Astrocyte of the cerebellum (primary cell): ENCODE data around the gene PERCC1.

ENCODE experiments used
- DNase-seq: peaks from one replicate; pipeline ENCODE4 v3.0.0-alpha.2; 2011; ENCODE audit warnings: low read depth
- H3K4me3 ChIP-seq: 2 replicates; pipeline ENCODE4 v1.5.1; 2011; ENCODE audit warnings: mild to moderate bottlenecking, low read depth, low read length, moderate library complexity
- in situ Hi-C: cut with HindIII; loops from 2 replicates; pipeline ENCODE4 v1.10.0; 2017; ENCODE audit warnings: low sequenced_read_pairs
- TF ChIP-seq, protein P1 (sequence below): IDR thresholded peaks from 2 replicates; pipeline ENCODE4 v1.5.1; 2012; ENCODE audit warnings: low read length, low read depth, moderate library complexity, mild to moderate bottlenecking; ENCODE audit errors: missing control alignments

Gene PERCC1

GRCh38 chr16:1453316-1453715, 22.4 kb downstream of the PERCC1 start:
- DNase-seq: no peak
- no peak overlapping the region for H3K4me3 ChIP-seq
- TF ChIP-seq, protein P1, sequence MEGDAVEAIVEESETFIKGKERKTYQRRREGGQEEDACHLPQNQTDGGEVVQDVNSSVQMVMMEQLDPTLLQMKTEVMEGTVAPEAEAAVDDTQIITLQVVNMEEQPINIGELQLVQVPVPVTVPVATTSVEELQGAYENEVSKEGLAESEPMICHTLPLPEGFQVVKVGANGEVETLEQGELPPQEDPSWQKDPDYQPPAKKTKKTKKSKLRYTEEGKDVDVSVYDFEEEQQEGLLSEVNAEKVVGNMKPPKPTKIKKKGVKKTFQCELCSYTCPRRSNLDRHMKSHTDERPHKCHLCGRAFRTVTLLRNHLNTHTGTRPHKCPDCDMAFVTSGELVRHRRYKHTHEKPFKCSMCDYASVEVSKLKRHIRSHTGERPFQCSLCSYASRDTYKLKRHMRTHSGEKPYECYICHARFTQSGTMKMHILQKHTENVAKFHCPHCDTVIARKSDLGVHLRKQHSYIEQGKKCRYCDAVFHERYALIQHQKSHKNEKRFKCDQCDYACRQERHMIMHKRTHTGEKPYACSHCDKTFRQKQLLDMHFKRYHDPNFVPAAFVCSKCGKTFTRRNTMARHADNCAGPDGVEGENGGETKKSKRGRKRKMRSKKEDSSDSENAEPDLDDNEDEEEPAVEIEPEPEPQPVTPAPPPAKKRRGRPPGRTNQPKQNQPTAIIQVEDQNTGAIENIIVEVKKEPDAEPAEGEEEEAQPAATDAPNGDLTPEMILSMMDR: no peak
- in situ Hi-C loops: no loop called here

DNA sequence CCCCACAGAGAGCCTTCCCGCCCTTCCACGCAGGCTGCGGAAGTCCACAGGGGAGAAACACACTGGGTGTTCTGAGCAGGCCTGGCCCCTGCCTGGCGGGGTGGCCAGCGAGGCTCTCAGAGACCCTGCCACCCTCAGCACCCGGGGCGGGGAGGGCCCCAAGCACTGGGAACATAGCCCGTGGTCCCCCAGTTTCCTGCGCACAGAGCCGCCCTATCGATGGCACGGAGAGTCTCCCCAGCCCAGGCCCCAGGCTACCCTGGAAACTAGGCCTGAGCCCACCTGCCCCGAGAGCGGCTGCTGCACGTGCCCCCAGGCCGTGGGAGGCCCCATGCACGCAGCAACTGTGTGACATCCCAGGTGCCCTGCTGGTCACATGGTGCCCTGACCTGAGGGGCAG, 23.7 kb downstream of the PERCC1 start:
- in situ Hi-C loops: no loop called here
- TF ChIP-seq, protein P1: no peak
- no peak for DNase-seq
- no peak overlapping the region for H3K4me3 ChIP-seq

- no peak for DNase-seq
- in situ Hi-C loops: no loop called here
- TF ChIP-seq, protein P1: no peak
- H3K4me3 ChIP-seq: no peak overlapping the region
These were observed 24.6 kb downstream of the PERCC1 start for GRCh38 chr16:1455190-1456171.

- in situ Hi-C loops: no loop called here
- TF ChIP-seq, protein P1: no peak
These were observed 26.1 kb downstream of the PERCC1 start for GRCh38 chr16:1456951-1457350.

DNA sequence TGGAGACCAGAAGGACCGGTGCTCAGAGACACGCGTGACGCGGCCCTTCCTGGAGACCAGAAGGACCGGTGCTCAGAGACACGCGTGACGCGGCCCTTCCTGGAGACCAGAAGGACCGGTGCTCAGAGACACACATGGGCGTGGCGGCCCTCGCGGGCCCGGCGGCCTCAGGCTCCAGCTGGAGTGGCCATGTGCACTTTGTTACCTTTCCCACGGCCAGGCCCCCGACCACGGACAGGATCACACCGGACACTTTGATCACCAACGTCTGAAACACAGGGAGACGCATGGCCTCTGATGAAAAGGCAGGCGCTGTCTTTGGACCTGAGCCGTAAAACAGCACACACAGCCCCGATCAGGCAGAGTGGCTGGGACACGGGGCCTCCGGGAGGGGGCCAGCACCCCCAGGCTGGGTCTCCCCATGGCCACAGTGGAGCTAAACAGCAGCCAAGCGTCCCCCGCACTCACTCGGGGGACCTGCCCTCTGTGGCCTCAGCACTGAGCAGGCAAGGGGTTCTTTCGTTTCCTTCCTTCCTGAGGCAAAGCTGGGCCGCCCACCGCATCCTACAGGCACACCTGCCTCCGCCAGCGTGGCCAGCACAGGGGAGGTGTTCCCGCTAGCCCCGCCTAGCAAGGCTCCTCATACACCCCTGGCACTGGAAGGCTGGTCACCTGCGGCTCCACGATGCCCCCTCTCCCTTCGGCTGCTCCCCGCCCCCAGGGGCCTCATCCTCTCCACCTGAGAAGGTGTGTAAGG, 26.8 kb downstream of the PERCC1 start:
- no peak for DNase-seq
- in situ Hi-C loops: no loop called here
- H3K4me3 ChIP-seq: no peak overlapping the region
- TF ChIP-seq, protein P1: no peak

More at GRCh38 chr16:1456951-1457350, 26.1 kb downstream of the PERCC1 start:
- no peak for DNase-seq
- H3K4me3 ChIP-seq: no peak overlapping the region

DNA sequence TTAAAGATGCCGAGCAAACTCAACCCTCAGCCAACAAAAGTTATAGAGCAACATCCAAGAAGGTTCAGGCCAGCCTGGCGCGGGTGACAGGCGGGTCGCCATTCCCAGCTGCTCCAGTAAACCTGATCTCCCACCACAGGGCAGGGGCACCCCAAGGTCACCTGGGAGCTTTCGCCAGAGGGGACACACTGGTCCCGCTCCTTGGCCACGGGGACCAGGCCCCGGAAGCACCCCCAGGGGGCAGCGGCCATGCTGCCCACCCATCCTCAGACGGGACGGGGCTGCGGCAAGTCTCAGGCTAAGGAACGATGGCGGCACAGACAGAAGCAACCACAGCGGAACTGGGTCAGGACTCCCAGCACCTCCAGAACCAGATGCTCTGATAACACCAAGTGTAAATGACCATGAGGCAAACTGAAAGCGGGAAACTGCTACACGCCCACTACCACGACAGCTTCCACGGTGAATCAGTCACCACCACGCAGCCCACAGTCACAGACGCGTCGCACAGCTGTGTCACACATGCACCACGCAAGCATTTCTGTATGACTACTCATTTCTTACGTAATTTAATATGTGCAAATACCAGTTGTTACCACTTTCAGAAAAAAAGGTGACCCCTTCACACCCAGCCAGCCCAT, 27.6 kb downstream of the PERCC1 start:
- no peak overlapping the region for H3K4me3 ChIP-seq
- DNase-seq: no peak
- TF ChIP-seq, protein P1: no peak
- in situ Hi-C loops: no loop called here
